ENCODE measurements around the gene UNC5A.

UNC5A gene

GRCh38 chr5:176891331-176891958 lies 81.1 kb downstream of the UNC5A start:
- H3K4me3 ChIP-seq (ENCODE audit: low read depth in 1 of 2, low read length in 1 of 2), result peak overlapping the region; percentile 7 to 29

DNA sequence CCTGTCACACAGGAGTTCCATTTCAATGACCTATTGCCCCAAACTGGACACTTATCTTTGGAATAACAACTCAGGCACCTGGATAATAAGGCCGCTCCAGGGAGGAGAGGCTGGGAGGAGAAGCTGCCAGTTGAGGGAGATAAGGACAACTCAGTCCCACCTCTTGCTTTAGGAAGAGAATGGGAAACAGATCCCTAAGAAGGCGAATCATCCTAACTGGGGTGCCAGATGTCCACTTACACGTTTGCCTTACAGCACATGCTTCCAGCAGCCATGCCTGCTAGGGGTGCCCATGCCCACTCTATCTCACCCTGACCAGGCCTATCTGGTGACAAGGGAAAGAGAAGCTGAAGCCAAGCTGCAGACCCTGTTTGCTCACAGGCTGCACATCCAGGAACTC lies 82.3 kb downstream of the UNC5A start:
- Histone ChIP-seq H3K4me1 (ENCODE audit: control insufficient read depth in 1 of 2, insufficient read depth in 1 of 2, low read depth in 1 of 2, low read length in 1 of 2) (peaks cover 71% of the 10 kb centered on the region in 2 experiments), H3K4me3 (ENCODE audit: low read depth in 1 of 2, low read length in 1 of 2) (no peak overlapping the region), H3K27me3 (no peaks in the 10 kb centered on the region), H3K27ac (peak overlapping the region; percentile 88), H3K9me3 (no peaks in the 10 kb centered on the region), H3K36me3 (peaks cover 63% of the 10 kb centered on the region)
- no peak for TF ChIP-seq CTCF (IDR thresholded peaks at IDR 0.05)

More at GRCh38 chr5:176891331-176891958, 81.1 kb downstream of the UNC5A start:
- Histone ChIP-seq H3K27ac (peak overlapping the region; percentile 88), H3K27me3 (no peaks in the 10 kb centered on the region), H3K4me1 (ENCODE audit: control insufficient read depth in 1 of 2, insufficient read depth in 1 of 2, low read depth in 1 of 2, low read length in 1 of 2) (peaks cover 65 to 68% of the 10 kb centered on the region in 2 experiments), H3K36me3 (peaks cover 75% of the 10 kb centered on the region), H3K9me3 (no peaks in the 10 kb centered on the region)
- TF ChIP-seq CTCF (IDR thresholded peaks at IDR 0.05), result no peak

DNA sequence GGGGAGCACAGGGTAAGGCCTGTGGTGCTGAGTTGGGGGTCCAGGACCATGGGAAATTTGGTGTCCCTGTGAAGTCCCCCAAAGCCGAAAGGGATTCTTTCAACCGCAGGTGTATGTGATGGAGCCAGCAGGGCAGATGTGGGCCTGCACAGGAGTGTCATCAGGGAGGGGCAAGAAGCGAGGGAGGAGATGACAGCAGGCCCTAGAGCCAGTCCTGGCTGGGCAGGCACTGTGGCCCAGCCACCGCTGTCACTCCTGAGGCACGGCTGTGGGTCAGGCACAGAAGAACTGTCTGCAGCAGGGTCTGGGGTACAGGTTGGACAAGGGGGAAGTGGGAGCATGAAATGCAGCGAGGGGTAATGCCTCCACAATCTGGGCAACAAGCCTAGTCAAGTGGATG lies 83.9 kb downstream of the UNC5A start:
- H3K4me1 ChIP-seq (ENCODE audit: control insufficient read depth in 1 of 2, insufficient read depth in 1 of 2, low read depth in 1 of 2, low read length in 1 of 2), result peaks cover 88% of the 10 kb centered on the region in 2 experiments
- peak overlapping the region; percentile 88 for H3K27ac ChIP-seq
- peaks cover 46% of the 10 kb centered on the region for H3K36me3 ChIP-seq
- no peaks in the 10 kb centered on the region for H3K27me3 ChIP-seq
- peak overlapping the region; percentile 29 to 33 for H3K4me3 ChIP-seq (ENCODE audit: low read depth in 1 of 2, low read length in 1 of 2)
- no peaks in the 10 kb centered on the region for H3K9me3 ChIP-seq
- TF ChIP-seq CTCF (IDR thresholded peaks at IDR 0.05), result no peak

- Histone ChIP-seq H3K9me3 (no peaks in the 10 kb centered on the region), H3K4me3 (ENCODE audit: low read depth in 1 of 2, low read length in 1 of 2) (peak overlapping the region; percentile 72 to 87), H3K27ac (peak overlapping the region; percentile 88), H3K36me3 (peaks cover 31% of the 10 kb centered on the region), H3K4me1 (ENCODE audit: control insufficient read depth in 1 of 2, insufficient read depth in 1 of 2, low read depth in 1 of 2, low read length in 1 of 2) (peaks cover 98 to 100% of the 10 kb centered on the region in 2 experiments), H3K27me3 (no peaks in the 10 kb centered on the region)
- TF ChIP-seq CTCF (IDR thresholded peaks at IDR 0.05), result no peak
These were observed 85.5 kb downstream of the UNC5A start for GRCh38 chr5:176895831-176896230.

GRCh38 chr5:176897263-176897662 lies 86.9 kb downstream of the UNC5A start:
- Histone ChIP-seq H3K4me3 (ENCODE audit: low read depth in 1 of 2, low read length in 1 of 2) (peak overlapping the region; percentile 72 to 87), H3K9me3 (no peaks in the 10 kb centered on the region), H3K4me1 (ENCODE audit: control insufficient read depth in 1 of 2, insufficient read depth in 1 of 2, low read depth in 1 of 2, low read length in 1 of 2) (peaks cover 98 to 100% of the 10 kb centered on the region in 2 experiments), H3K27ac (peak overlapping the region; percentile 88), H3K27me3 (no peaks in the 10 kb centered on the region), H3K36me3 (peaks cover 20% of the 10 kb centered on the region)
- no peak for TF ChIP-seq CTCF (IDR thresholded peaks at IDR 0.05)

All from neutrophil (primary cell).